NCI-H187 (cell line): Measurements from ENCODE around the gene DIP2B.

Experiments
- DNase-seq, 2 experiments: peaks; one replicate each; lab custom pipeline; 2025; lab: John Stamatoyannopoulos, UW

The DIP2B gene

DNA sequence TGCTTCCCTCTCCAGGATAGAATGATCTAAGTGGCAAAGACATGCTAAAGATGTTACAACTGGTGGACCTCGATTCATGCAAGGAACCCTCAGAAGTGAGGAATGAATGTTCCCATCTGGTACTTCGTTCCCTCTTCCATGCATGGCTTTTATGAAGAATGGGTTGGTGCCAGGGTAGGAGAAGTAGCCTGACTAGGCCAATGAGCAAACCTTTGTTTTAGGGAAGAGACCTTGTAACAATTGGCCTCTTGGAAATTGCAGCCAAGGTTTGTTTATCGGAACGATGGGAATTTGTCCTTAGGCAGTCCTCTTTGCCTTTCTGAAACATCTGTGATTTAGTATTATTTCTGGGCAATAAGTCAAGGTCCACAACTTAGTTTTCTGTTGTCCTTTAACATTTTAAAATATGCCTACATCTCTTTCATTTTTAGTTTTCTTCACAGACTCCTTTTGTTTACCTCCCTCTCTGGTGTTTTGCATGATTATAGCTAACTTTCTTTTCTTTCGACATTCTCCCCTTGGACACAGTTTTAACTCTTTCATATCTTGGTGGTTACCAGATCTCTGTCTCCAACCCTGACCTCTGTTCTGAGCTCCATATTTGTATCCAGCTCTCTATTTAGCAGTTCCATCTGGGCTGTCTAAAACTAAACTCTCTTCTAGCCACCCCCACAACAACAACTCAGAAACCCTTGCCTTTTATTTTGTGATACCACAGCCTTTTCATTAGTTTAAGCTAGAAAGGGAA, 70.0 kb downstream of the DIP2B start:
- no peak for DNase-seq

DNA sequence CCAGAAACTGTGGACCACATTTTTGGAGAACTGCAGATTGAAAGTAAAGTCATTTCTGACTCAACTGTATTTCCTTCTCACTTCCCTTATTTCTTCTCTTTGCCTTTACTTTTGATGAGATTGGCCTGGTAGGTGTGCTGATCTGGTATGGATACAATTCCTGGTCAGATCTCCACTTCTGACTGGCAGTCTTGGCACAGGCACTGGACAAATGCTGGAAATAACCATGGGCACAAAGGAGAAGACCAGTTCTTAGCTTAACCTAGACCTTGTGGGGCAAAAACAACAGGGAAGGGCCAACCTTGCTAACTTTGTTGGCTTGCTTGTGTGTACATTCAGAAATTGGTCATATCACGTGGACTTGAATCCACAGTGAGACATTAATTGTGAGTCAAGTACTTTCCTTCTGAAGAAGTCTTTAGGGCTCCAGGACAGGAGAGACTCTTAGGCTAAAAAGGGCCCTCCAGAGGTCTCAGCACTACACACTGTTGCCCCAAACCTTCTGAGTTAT, 75.0 kb downstream of the DIP2B start:
- no peak for DNase-seq

DNA sequence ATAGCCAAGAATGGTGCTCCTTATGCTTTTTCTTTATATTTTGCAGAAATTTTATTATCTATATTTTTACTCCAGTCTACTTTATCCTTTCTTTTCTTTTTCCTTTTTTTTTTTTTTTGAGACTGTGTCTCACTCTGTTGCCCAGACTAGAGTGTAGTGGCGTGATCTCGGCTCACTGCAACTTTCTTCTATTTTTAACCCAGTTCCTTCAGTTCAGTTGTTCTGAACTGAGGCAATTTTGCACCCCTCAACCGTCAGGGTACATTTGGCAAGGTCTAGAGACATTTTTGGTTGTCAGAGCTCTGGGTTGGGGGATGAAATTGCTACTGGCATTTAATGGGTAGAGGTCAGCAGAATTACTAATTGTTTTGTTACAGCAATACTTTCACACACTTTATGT, 75.7 kb downstream of the DIP2B start:
- no peak for DNase-seq

DNA sequence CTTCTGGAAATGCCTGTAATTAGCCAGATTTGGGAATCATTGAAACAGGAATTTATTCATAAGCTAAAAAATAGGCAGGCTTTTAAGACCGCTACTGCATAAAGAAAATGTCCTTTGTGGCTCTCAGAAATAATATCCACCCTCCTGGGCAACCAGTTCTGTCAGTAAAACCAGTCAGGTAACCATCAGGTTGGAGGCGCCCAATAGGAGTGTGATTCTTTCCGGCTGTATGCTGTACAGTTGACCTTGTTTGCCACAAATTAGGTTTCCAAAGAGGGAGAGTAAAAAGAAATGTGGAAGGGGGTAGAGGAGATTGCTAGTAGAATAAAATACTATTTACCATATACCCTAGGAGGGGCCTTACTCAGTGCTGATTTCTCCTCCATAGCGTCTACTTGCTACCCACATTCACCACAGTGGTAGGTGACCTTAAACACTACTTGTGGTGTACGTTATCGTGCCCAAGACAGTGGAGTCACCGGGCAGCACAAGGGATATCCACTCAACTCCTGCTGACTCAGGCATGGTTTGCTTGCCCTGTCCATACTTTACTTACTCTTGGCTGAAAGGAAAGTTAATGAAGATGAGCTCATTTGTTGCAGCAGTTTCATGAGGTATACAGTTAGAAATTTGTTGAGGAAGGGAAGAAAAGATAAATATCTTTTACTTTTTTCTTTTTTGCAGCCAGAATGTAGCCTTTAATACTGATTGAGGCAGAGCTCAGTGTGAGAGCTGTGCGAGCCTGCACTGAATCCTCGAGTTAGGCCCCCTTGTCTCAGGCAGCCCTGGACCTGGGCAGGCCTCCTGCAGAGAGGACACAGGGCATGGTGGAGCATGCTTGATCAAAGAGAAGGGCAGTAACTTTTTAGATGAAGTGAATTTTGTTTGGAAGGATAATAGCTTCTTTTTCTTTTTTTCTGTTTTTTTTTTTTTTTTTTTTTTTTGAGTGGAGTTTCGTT, 76.7 kb downstream of the DIP2B start:
- DNase-seq: no peak

DNA sequence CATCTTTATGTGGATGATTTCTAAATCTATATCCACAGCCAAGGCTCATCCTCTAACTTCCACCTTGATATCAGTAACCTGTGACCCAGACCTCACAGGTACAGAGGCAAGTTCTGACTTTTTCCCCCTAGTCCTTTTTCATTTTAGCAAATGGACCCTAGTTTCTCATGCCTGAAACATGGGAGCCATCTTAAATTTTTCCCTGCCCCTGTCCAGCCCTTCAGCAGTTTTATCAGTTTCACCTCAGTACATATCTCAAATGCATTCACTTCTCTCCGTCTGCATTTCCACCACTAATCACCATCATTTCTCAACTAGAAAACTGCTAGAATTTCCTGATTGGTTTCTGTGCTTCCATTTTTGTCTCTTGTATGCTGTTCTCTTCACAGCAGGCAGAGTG, 79.3 kb downstream of the DIP2B start:
- DNase-seq: no peak

DNA sequence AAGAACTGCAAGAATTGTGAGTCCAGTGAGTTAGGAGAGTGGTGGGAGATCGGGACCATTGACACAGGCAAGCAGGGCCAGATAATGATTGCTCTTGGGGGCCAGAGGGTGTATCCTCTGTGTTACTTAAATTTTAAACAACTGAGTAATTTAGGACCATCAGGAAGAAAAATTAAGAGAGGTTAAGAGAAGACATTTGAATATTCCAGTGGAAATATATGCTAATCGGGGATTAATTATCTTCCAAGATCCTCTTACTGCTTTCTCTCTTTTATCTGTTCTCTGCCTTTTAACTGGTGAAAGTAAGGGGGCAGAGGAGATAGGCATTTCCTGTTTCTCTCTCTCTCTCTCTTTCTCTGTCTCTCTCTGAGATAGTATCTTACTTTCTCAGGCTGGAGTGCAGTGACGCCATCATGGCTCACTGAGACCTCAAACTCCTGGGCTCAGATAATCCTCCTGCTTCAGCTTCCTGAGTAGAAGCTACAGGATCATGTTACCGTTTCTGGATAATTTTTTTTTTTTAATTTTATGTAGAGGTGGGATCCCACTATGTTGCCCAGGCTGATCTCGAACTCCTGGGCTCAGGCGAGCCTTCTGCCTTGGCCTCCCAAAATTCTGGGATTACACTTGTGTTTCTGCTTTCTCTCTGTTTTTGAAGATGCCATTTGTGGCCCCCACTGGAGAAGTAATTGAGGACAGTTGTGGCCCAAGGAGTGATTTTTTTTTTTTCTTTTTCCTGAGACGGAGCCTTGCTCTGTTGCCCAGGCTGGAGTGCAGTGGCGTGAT, 85.1 kb downstream of the DIP2B start:
- no peak for DNase-seq

DNA sequence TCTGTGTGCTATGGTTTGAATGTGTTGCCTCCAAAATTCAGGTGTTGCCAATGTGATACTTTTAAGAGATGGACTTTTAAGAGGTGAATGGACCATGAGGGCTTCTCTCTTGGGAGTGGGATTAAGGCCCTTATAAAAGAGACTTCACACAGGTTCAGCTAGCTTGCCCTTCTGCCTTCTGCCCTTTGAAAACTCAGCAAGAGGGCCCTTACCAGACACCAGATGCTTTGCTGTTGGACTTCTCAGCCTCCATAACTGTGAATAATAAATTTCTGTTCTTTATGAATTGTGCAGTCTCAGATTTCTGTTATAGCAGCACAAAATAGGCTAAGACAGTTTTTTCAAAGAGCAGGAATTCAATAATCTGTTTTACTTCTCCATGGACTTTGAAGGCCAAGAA, 86.1 kb downstream of the DIP2B start:
- DNase-seq: no peak

DNA sequence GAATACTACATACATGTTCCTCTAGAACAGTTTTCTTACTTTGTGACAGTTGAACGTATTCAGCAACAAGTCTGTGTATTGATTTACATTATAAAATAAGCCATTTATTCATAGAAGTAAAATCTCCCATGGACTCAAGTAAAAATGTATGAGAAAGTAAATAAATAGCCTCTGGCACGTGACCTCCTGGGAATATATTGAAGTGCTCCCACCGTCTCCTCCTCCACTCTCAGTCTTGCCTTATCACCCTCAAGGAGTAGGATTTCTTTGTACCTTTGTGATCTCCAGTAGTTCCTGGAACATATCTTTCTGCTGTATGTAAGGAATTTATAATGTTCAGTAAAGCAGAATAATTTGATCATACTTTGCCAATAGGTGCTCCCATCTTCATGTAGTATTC, 90.9 kb downstream of the DIP2B start:
- no peak for DNase-seq

DNA sequence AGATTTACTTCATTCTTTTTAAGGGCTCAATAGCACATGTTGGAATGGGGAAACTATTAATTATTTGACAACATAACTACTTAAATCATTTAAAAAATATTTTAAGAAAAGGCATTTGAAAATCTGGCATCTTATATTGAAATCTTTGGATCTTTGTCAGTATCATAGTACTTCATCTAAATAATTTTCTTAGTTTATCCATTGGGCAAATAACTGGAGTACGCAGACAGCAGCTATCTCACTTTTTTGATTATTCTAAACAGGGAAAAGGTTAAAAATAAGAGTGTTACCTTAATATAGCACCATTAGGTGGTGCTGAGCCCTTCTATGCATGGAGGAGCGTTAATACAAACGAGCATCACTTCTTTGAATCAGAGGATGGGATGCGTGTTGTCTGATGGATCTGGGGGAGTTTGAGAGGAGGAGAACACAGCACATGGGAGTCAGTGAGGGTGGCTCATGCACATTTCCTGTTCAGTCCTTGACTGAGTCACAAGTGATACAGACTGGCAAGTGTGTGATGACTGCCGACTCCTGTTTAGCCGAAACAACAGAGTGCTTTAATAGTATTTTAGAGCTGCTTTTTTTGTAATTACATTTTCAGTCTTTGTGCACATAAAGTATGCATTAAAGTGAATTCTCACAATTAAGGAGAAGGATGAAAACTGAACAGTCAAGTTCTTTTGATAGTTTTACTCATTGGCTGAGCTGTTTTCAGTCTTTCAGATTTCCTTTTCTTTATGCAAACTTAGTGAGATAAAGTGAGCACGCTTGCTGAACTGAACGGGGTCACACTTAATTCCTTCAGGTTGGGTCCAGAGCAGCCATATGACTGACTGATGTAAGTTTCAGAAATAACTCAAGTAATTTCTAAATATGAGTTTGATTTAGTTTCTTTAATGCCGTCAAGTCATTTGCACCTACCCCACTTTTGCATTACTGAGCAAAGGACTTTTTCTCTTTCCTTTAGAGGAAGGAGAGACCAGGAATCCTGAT, 92.7 kb downstream of the DIP2B start:
- DNase-seq: no peak

DNA sequence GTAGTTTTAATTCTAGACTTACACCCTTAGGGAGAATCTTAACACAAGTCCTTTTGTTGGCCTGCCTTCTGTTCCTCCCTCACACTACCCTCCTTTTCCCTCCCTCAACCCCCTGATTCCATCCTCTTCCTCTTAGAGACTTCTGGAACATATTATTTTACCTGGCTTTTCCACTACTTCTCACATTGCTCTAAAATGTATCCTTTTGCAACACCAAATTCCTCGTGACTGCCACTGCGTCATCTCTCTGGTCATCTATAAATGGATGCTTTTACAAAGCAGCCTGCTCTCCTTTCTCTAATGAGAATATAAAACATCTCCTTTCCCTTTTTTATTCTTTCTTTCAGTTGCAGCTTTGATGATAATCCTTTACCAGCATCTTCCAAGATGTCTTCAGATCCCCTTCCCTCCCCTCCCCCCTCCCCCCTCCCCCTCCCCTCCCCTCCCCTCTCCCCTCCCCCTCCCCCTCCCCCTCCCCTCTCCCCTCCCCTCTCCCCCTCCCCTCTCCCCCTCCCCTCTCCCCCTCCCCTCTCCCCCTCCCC, 93.6 kb downstream of the DIP2B start:
- no peak for DNase-seq

DNA sequence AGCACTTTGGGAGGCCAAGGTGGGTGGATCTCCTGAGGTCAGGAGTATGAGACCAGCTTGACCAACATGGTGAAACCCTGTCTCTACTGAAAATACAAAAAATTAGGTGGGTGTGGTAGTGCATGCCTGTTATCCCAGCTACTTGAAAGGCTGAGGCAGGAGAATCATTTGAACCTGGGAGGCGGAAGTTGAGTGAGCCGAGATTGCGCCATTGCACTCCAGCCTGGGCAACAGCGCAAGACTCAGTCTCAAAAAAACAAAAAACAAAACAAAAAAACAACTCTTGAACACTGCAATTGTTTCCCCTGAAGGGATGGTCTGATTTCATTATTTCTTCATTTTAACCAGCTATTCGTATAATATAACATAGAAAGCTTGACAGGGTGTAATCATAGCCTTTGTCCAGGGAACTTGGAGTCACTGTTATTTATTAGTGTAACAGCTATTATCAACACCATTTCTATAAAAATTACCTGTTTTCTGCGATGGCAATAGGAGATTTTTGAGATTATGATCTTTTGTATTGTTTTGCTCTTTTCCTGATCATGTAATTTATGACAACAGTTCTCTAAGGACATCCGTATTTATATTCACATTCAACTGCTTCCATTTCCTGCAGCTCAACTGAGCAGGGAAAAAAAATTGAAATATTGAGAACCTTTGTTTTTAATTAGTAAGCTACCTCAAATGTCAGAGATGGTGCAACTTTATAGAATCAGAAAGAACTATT, 94.7 kb downstream of the DIP2B start:
- no peak for DNase-seq

DNA sequence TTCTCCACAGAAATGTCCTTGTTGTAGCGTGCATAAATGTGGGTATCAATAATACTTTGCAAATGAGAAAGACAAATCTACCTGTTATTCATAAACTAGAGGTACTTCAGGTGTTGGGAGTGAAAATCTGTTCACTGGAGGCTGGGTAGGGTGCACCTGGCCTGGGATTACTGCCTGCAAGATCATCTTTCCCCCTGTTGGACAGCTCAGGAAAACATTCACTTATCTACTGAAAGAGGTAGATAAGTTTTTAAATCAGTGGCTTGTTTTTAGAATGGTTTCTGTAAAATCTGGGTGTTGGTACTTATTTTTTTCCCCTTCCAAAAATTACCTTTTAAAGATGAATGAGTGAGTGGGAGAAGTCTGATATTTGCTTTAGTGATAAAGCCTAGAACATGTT, 95.6 kb downstream of the DIP2B start:
- DNase-seq: no peak

DNA sequence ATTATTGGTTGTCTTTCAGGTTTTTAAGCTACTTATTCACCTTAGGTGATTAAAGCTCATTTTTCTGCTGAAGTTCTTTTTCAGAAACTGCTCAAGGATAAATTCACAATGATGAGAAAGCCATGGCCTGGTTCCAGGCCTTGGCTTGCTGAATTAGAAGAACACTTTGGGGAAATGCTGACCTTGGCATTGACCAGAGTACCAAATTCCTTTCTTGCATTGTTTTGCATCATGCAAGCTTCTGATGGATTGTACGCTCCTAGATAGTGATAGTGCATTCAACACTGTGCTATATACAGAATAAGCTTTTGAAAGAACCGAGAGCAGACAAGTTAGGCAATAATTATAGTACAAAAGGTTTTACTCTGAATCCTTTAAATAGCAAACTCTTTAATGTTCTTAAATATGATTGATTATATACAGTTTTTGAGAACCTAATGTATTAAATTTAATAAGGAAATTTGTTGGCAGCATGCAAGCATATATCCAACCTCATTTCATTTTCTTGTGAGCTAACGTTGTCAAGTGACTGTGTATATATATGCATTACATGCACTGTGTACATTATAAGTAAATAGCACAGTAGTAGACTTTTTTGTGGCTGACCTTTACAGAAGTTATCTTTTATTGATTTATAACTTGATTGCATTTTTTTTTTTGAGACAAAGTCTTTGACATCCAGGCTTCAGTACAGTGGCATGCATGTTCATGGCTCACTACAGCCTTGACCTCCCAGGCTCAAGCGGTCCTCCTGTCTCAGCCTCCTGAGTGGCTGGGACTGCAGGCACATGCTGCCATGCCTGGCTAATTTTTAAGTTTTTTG, 99.2 kb downstream of the DIP2B start:
- DNase-seq: no peak

DNA sequence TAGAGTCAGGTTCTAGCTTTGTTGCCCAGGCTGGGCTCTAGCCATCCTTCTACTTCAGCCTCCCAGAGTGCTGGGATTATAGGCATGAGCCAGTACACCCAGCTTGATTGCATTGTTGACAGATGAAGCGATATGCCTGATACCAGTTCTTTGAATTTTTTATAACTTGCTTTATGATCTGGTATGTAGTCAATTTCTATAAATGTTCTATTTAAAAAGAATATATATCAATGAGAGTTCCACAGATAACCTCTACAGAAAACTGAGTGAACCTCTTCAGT, 99.8 kb downstream of the DIP2B start:
- DNase-seq: no peak

DNA sequence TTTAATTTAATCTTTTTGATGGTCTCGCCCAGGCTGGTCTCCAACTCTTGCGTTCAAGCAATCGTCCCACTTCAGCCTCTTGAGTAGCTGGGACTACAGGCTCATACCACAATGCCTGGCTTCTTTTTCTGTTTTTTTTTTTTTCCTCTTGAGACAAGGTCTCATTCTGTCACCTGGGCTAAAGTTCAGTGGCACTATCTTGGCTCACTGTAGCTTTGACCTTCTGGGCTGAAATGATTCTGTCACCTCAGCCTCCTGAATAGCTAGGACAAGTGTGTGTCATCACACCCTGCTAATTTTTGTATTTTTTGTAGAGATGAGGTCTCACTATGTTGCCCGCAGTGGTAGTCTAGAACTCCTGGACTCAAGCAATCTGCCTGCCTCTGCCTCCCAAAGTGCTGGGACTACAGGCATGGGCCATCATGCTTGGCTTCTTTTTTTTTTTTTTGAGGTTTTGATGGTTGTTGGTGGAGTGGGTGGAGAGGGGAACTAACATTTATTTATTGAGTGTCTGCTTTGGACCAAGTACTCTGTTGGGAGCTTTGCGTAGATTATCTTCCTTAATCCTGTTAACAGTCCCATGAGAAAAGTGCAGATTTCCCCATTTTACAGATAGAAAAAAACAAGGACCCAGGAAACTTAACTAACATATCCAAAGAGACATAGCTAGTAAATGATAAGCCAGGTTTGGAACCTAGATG, 102.0 kb downstream of the DIP2B start:
- no peak for DNase-seq

DNA sequence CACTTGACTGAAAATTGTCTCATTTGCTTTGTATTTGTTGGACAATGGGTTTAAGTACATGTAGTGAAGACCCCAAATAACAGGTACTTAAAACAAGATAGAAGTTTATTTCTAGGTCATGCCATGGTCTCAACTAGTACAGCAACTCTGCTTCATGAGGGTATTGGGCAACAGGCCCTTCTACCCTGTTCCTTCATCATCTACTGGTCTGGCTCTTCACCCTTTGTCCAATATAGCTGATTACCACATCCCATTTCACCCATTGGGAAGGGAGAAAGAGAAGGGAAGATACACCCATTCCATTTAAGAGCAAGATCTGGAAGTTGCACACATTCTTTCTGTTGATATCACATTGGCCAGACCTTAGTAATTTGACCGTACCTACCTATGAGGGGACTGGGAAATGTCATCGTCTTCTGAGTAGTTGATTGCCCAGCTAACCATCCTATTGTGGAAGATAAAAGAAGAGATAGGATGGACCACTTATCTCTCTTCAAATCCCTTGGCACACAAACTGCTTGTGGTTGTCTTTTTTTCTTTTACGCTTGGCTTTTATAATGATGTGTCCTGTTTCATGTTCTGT, 104.6 kb downstream of the DIP2B start:
- no peak for DNase-seq

DNA sequence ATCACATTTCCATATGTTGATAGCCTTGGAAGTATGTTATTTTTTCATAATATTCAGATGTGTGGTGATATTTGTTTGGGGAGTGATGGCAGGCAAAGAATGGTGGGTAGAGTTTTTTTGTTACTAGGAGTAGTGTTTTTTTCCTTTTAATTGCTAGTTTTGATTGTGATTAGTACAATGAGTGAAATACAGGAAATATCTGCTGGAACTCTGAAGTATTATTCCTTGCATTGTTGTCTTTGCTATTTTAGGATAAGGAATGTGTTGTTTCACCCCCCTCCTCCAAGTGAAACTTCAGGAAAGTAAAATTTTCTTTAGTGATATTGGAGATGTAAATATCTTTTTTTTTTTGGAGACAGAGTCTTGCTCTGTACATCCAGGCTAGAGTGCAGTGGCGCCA, 105.4 kb downstream of the DIP2B start:
- DNase-seq: no peak

DNA sequence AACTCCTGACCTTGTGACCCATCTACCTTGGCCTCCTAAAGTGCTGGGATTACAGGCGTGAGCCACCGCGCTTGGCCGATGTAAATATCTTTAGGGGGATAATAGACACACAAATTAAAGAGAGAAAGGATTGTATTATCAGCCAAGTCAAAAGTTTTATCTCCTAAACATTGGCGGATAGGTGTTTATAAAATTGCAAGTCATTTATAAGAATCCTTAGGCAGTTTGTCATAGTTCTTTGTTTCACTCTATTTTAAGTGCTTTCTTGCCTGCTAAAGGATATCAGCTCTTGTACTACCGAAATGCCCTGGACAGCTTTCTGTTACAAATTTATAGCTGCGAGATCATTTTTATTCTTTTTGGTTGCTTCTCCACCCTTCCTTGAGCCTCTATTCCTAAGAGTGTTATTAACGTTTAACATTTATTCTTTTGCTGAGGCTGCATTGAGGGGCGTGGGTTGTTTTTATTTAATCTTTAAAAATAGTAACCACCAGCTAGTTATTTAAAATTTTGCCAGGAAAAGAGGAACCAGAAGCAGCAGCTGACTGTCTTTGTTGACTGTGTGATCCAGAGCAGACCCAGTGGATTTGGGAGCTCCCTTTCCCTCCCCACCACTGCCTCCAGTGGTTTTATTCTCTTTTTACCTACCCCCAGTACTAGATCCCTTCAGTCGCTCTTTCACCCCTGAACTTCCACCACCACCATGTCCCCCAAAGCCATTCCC, 106.4 kb downstream of the DIP2B start:
- no peak for DNase-seq
